ENCODE measurements around the gene PKIG.
A peak's percentile ranks its signal among the peaks of the same experiment; 100 is the strongest.

PKIG gene

DNA sequence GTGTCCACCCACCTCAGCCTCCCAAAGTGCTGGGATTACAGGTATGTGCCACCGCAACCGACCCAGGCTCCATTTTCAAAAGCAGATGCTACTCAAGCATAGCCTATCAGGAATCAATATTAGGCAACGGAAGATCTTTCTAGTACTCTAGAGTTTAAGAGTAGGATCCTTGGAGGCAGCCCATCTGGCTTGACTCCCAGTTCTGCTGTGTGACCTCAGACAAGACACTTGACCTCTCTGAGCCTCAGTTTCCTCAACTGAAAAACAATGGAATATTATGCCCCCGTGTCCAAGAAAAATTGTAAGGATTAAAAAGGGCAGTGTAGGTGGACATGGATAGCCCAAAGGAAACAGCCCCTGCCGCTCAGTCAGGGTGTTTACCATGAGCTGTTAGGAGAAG is 54.7 kb downstream of the PKIG start:
- H3K4me3 ChIP-seq (ENCODE audit: low read length, poor library complexity, severe bottlenecking): no peak overlapping the region
- H3K9ac ChIP-seq (ENCODE audit: low read depth, low read length, poor library complexity, severe bottlenecking): no peak overlapping the region
- H3K4me2 ChIP-seq (ENCODE audit: low read depth, low read length, poor library complexity, severe bottlenecking): no peak overlapping the region
- peaks cover 43% of the 10 kb centered on the region; the same call in 1 of the 2 replicates for H3K36me3 ChIP-seq (ENCODE audit: insufficient read depth, low read length)
- TF ChIP-seq, protein P1, sequence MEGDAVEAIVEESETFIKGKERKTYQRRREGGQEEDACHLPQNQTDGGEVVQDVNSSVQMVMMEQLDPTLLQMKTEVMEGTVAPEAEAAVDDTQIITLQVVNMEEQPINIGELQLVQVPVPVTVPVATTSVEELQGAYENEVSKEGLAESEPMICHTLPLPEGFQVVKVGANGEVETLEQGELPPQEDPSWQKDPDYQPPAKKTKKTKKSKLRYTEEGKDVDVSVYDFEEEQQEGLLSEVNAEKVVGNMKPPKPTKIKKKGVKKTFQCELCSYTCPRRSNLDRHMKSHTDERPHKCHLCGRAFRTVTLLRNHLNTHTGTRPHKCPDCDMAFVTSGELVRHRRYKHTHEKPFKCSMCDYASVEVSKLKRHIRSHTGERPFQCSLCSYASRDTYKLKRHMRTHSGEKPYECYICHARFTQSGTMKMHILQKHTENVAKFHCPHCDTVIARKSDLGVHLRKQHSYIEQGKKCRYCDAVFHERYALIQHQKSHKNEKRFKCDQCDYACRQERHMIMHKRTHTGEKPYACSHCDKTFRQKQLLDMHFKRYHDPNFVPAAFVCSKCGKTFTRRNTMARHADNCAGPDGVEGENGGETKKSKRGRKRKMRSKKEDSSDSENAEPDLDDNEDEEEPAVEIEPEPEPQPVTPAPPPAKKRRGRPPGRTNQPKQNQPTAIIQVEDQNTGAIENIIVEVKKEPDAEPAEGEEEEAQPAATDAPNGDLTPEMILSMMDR (conservative IDR thresholded peaks at IDR 0.05; ENCODE audit: low read length): no peak
- TF ChIP-seq EZH2phosphoT487 (IDR thresholded peaks at IDR 0.05; ENCODE audit: borderline replicate concordance): no peak
- no peaks in the 10 kb centered on the region for H3F3A ChIP-seq (ENCODE audit: low read depth)
- H3K4me1 ChIP-seq (ENCODE audit: insufficient read depth, low read length, poor library complexity, severe bottlenecking): peaks cover 13% of the 10 kb centered on the region
- H4K20me1 ChIP-seq (ENCODE audit: insufficient read depth, low read length, poor library complexity, severe bottlenecking): no peaks in the 10 kb centered on the region
- no peak overlapping the region for H2AFZ ChIP-seq (ENCODE audit: low read length)
- no peaks in the 10 kb centered on the region for H3K27me3 ChIP-seq (ENCODE audit: insufficient read depth, low read length, poor library complexity, severe bottlenecking)
- H3K9me2 ChIP-seq (replicated peaks; ENCODE audit: low read depth, low read length): no peaks in the 10 kb centered on the region
- H3K79me2 ChIP-seq (ENCODE audit: insufficient read depth, low read length): peaks cover 37% of the 10 kb centered on the region
- H3K9me3 ChIP-seq (ENCODE audit: insufficient read depth, low read depth, low read length): no peaks in the 10 kb centered on the region

DNA sequence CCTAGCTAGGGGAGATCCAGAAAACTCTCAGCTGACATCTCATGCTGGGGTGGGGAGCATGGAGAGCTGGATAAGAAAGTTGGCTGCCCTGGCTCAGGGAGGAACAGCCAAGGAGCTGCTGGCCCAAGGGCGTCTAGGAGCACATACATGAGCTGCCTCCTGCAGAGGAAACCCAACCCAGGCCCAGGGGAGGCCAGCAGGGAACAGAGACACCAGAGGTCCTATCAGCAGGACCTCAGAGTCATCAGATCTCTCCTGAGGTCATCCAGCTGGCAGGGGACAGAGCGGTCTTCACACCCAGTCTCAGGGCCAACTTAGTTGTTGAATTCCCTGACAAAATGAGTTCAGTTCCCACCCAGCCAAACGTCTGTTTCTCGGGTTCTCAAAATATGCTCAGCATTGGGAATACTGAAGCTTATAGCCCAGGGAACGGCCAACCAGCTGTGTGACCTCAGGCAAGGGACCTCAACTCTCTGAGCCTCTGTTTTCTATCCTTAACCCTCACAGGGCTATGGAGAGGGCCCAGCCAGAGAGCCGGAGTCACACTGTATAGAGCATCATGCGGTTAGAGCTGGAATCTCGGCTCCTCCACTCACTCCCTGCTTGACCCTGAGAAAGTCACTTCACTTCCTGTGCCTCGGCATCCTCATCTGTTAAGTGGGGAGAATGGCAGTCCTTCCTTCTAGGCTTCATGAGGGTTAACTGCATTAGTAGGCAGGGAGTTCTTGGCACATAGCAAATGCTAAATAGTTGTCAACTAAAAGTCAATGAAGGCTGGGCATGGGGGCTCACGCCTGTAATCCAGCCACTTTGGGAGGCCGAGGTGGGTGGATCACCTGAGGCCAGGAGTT is 55.4 kb downstream of the PKIG start:
- 0 out of 2 replicates have a peak, but pooled peaks cover under 1% of the 10 kb centered on the region for H3F3A ChIP-seq (ENCODE audit: low read depth)
- H3K9me3 ChIP-seq (ENCODE audit: insufficient read depth, low read depth, low read length): no peaks in the 10 kb centered on the region
- H2AFZ ChIP-seq (ENCODE audit: low read length): no peak overlapping the region
- no peaks in the 10 kb centered on the region for H3K27me3 ChIP-seq (ENCODE audit: insufficient read depth, low read length, poor library complexity, severe bottlenecking)
- peaks cover 20% of the 10 kb centered on the region for H3K4me1 ChIP-seq (ENCODE audit: insufficient read depth, low read length, poor library complexity, severe bottlenecking)
- H4K20me1 ChIP-seq (ENCODE audit: insufficient read depth, low read length, poor library complexity, severe bottlenecking): no peaks in the 10 kb centered on the region
- no peak overlapping the region for H3K9ac ChIP-seq (ENCODE audit: low read depth, low read length, poor library complexity, severe bottlenecking)
- H3K4me3 ChIP-seq (ENCODE audit: low read length, poor library complexity, severe bottlenecking): no peak overlapping the region
- H3K79me2 ChIP-seq (ENCODE audit: insufficient read depth, low read length): peaks cover 44% of the 10 kb centered on the region
- peaks cover 41% of the 10 kb centered on the region; the same call in 1 of the 2 replicates for H3K36me3 ChIP-seq (ENCODE audit: insufficient read depth, low read length)
- H3K4me2 ChIP-seq (ENCODE audit: low read depth, low read length, poor library complexity, severe bottlenecking): no peak overlapping the region
- H3K9me2 ChIP-seq (replicated peaks; ENCODE audit: low read depth, low read length): no peaks in the 10 kb centered on the region
- TF ChIP-seq, protein P1 (conservative IDR thresholded peaks at IDR 0.05; ENCODE audit: low read length): no peak
- no peak for TF ChIP-seq EZH2phosphoT487 (IDR thresholded peaks at IDR 0.05; ENCODE audit: borderline replicate concordance)

DNA sequence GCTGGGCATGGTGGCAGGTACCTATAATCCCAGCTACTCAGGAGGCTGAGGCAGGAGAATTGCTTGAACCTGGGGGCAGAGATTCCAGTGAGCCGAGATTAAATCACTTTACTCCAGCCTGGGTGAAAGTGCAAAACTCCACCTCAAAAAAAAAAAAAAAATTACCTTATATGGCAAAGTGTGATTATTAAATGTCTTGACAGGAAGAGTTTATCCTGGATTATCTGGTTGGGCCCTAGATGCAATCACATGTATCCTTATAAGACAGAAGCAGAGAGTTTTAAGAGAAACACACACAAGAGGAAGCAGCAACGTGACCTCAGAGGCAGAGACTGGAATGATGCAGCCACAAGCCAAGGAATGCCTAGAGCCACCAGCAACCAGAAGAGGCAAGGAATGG is 58.1 kb downstream of the PKIG start:
- no peaks in the 10 kb centered on the region for H3K9me2 ChIP-seq (replicated peaks; ENCODE audit: low read depth, low read length)
- no peaks in the 10 kb centered on the region for H3K27me3 ChIP-seq (ENCODE audit: insufficient read depth, low read length, poor library complexity, severe bottlenecking)
- peaks cover 16% of the 10 kb centered on the region; the same call in 1 of the 2 replicates for H3K36me3 ChIP-seq (ENCODE audit: insufficient read depth, low read length)
- H3K9ac ChIP-seq (ENCODE audit: low read depth, low read length, poor library complexity, severe bottlenecking): peak overlapping the region; percentile 83
- no peak overlapping the region for H2AFZ ChIP-seq (ENCODE audit: low read length)
- no peak overlapping the region for H3K4me2 ChIP-seq (ENCODE audit: low read depth, low read length, poor library complexity, severe bottlenecking)
- H3K4me3 ChIP-seq (ENCODE audit: low read length, poor library complexity, severe bottlenecking): no peak overlapping the region
- peaks cover 71% of the 10 kb centered on the region for H3K79me2 ChIP-seq (ENCODE audit: insufficient read depth, low read length)
- H3K9me3 ChIP-seq (ENCODE audit: insufficient read depth, low read depth, low read length): no peaks in the 10 kb centered on the region
- H3F3A ChIP-seq (ENCODE audit: low read depth): peaks cover 2% of the 10 kb centered on the region; the same call in 1 of the 2 replicates
- H4K20me1 ChIP-seq (ENCODE audit: insufficient read depth, low read length, poor library complexity, severe bottlenecking): no peaks in the 10 kb centered on the region
- H3K4me1 ChIP-seq (ENCODE audit: insufficient read depth, low read length, poor library complexity, severe bottlenecking): peaks cover 46% of the 10 kb centered on the region
- TF ChIP-seq EZH2phosphoT487 (IDR thresholded peaks at IDR 0.05; ENCODE audit: borderline replicate concordance): no peak
- TF ChIP-seq, protein P1 (conservative IDR thresholded peaks at IDR 0.05; ENCODE audit: low read length): no peak

Data from Loucy (cell line).